ENCODE results near the gene GGCX. TPM values are rescaled to one million over a fixed set of nuclear protein-coding genes. Genes with fewer than 3 reads are reported as not detected.

Gene GGCX
- total and polyA plus RNA-seq, 2 of the 13 experiments (the other 11 are each of a cell fraction or from before 2014, with no cell fraction given) = 72.5 to 103 TPM

DNA sequence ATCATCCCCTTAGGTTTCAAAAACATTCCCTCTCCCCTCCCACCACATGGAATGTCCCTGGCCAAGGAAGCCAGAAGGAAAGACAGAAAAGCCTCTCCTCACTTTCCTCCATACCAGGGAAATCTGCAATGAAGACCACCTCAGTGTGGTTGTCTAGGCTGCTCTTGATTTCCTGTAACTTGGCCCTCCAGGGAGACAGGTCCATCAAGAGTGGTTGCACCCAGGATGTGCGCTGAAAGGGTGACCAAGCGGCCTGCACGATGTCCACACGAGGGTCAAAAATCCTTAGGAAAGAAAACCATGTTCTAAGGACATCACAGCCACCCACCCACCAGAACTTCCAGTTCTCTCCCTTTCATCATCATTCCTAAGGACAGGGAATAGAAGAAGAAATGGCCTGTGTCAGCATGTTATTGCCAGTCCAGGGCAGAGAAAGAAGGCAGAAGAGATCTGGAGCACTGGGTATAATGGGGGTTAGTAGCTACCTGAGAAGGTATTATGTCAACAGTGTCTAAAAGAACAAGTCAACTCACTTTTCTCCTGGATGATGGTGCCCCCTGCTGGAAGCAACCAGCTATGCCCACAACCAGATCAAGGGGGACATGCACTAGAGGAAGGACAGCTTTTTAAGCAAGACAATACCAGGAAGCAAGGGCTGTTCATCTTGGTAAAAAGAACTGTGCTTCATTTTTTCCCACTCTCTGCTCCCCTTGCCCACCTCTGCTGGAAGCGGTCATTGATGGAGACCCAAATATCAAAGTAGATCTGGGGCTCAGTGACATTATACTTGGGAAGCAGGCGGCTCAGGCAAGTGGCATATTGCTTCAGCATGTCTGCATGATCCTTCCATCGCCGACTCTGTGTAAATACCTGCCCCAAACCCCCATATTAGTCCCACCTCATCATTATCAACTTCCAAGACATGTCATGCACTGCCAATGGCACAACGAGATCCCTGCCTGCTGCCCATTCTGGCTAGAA lies 9.3 kb downstream of the GGCX start (continued):
- no peak for TF ChIP-seq ZNF572 (CRISPR knock-in tag; IDR thresholded peaks at IDR 0.05)
- no peak for TF ChIP-seq PRMT3 (CRISPR knock-in tag; IDR thresholded peaks at IDR 0.05; ENCODE audit: borderline replicate concordance, low read depth)
- TF ChIP-seq, protein P1, sequence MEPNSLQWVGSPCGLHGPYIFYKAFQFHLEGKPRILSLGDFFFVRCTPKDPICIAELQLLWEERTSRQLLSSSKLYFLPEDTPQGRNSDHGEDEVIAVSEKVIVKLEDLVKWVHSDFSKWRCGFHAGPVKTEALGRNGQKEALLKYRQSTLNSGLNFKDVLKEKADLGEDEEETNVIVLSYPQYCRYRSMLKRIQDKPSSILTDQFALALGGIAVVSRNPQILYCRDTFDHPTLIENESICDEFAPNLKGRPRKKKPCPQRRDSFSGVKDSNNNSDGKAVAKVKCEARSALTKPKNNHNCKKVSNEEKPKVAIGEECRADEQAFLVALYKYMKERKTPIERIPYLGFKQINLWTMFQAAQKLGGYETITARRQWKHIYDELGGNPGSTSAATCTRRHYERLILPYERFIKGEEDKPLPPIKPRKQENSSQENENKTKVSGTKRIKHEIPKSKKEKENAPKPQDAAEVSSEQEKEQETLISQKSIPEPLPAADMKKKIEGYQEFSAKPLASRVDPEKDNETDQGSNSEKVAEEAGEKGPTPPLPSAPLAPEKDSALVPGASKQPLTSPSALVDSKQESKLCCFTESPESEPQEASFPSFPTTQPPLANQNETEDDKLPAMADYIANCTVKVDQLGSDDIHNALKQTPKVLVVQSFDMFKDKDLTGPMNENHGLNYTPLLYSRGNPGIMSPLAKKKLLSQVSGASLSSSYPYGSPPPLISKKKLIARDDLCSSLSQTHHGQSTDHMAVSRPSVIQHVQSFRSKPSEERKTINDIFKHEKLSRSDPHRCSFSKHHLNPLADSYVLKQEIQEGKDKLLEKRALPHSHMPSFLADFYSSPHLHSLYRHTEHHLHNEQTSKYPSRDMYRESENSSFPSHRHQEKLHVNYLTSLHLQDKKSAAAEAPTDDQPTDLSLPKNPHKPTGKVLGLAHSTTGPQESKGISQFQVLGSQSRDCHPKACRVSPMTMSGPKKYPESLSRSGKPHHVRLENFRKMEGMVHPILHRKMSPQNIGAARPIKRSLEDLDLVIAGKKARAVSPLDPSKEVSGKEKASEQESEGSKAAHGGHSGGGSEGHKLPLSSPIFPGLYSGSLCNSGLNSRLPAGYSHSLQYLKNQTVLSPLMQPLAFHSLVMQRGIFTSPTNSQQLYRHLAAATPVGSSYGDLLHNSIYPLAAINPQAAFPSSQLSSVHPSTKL (CRISPR knock-in tag; IDR thresholded peaks at IDR 0.05) = peak; percentile 59; the same call in 1 of the 2 replicates
- TF ChIP-seq, protein P2, sequence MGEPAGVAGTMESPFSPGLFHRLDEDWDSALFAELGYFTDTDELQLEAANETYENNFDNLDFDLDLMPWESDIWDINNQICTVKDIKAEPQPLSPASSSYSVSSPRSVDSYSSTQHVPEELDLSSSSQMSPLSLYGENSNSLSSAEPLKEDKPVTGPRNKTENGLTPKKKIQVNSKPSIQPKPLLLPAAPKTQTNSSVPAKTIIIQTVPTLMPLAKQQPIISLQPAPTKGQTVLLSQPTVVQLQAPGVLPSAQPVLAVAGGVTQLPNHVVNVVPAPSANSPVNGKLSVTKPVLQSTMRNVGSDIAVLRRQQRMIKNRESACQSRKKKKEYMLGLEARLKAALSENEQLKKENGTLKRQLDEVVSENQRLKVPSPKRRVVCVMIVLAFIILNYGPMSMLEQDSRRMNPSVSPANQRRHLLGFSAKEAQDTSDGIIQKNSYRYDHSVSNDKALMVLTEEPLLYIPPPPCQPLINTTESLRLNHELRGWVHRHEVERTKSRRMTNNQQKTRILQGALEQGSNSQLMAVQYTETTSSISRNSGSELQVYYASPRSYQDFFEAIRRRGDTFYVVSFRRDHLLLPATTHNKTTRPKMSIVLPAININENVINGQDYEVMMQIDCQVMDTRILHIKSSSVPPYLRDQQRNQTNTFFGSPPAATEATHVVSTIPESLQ (CRISPR knock-in tag; conservative IDR thresholded peaks at IDR 0.05) = 0 out of 2 replicates have a peak, but pooled peaks have one; percentile 40
- TF ChIP-seq, protein P3, sequence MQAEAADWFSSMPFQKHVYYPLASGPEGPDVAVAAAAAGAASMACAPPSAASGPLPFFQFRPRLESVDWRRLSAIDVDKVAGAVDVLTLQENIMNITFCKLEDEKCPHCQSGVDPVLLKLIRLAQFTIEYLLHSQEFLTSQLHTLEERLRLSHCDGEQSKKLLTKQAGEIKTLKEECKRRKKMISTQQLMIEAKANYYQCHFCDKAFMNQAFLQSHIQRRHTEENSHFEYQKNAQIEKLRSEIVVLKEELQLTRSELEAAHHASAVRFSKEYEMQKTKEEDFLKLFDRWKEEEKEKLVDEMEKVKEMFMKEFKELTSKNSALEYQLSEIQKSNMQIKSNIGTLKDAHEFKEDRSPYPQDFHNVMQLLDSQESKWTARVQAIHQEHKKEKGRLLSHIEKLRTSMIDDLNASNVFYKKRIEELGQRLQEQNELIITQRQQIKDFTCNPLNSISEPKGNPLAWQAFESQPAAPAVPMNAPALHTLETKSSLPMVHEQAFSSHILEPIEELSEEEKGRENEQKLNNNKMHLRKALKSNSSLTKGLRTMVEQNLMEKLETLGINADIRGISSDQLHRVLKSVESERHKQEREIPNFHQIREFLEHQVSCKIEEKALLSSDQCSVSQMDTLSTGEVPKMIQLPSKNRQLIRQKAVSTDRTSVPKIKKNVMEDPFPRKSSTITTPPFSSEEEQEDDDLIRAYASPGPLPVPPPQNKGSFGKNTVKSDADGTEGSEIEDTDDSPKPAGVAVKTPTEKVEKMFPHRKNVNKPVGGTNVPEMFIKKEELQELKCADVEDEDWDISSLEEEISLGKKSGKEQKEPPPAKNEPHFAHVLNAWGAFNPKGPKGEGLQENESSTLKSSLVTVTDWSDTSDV (CRISPR knock-in tag; IDR thresholded peaks at IDR 0.05) = no peak
- no peak for TF ChIP-seq EP300 (IDR thresholded peaks at IDR 0.05; ENCODE audit: low read depth in 2 of 2, low read length in 2 of 2)
- 0 out of 2 replicates have a peak, but pooled peaks have one; percentile 24 for TF ChIP-seq EP300 (CRISPR knock-in tag; IDR thresholded peaks at IDR 0.05; ENCODE audit: borderline replicate concordance)
- TF ChIP-seq SP4 (CRISPR knock-in tag; IDR thresholded peaks at IDR 0.05) = peak; percentile 51; the same call in 1 of the 2 replicates
- TF ChIP-seq ZFX (CRISPR knock-in tag; IDR thresholded peaks at IDR 0.05; ENCODE audit: low read depth) = no peak
- no peak for TF ChIP-seq ZNF333 (CRISPR knock-in tag; IDR thresholded peaks at IDR 0.05; ENCODE audit: borderline replicate concordance)
- no peak for TF ChIP-seq HNRNPUL1 (IDR thresholded peaks at IDR 0.05; ENCODE audit: low read depth, low read length)
- TF ChIP-seq ETV5 (CRISPR knock-in tag; IDR thresholded peaks at IDR 0.05; ENCODE audit: borderline replicate concordance) = peak; percentile 56; the same call in 1 of the 2 replicates
- TF ChIP-seq FOXA1 (IDR thresholded peaks at IDR 0.05) = peak; percentile 45; the same call in 1 of the 2 replicates
- TF ChIP-seq FOXA1 (CRISPR knock-in tag; IDR thresholded peaks at IDR 0.05) = peak; percentile 90
- TF ChIP-seq ZNF124 (CRISPR knock-in tag; IDR thresholded peaks at IDR 0.05) = no peak; the same call in 1 of the 2 replicates
- TF ChIP-seq MBNL3 (CRISPR knock-in tag; conservative IDR thresholded peaks at IDR 0.05) = no peak
- no peak for TF ChIP-seq ZNF562 (CRISPR knock-in tag; IDR thresholded peaks at IDR 0.05; ENCODE audit: borderline replicate concordance)
- no peak for TF ChIP-seq RBM39 (IDR thresholded peaks at IDR 0.05; ENCODE audit: low read depth, low read length, poor library complexity, severe bottlenecking)
- TF ChIP-seq ZNF20 (CRISPR knock-in tag; IDR thresholded peaks at IDR 0.05) = no peak

All from HepG2 (cell line).